ENCODE data around the gene ARL4C.
"Not testable (repeated sequence)": the region's sequence is repeated elsewhere in the genome, so short reads cannot be mapped to it uniquely, and the experiment has no call there.

ARL4C gene

GRCh38 chr2:234478121-234478858, 18.6 kb downstream of the ARL4C start:
- peak in 2 of 56 donors; percentile 14 to 23 for DNase-seq

- no peak for DNase-seq
Observed at GRCh38 chr2:234476766-234477165, 20.1 kb downstream of the ARL4C start.

- DNase-seq, result no peak
Observed at GRCh38 chr2:234474654-234475053, 22.2 kb downstream of the ARL4C start.

- DNase-seq, result no peak
Observed at GRCh38 chr2:234472155-234472554, 24.7 kb downstream of the ARL4C start.

GRCh38 chr2:234469972-234470371, 26.9 kb downstream of the ARL4C start:
- no peak for DNase-seq

GRCh38 chr2:234469251-234469845, 27.5 kb downstream of the ARL4C start:
- no peak for DNase-seq

GRCh38 chr2:234468503-234468902, 28.4 kb downstream of the ARL4C start:
- DNase-seq, result peak in 3 of 56 donors; percentile 10 to 12 (median 12)

GRCh38 chr2:234467289-234467688, 29.6 kb downstream of the ARL4C start:
- DNase-seq, result no peak

- DNase-seq, result no peak
Observed at GRCh38 chr2:234464291-234464645, 32.6 kb downstream of the ARL4C start.

GRCh38 chr2:234463626-234464290, 33.1 kb downstream of the ARL4C start:
- no peak for DNase-seq

- no peak for DNase-seq
Observed at GRCh38 chr2:234462218-234462992, 34.5 kb downstream of the ARL4C start.

- DNase-seq, result no peak
Observed at GRCh38 chr2:234459401-234460009, 37.4 kb downstream of the ARL4C start.

- no peak for DNase-seq
Observed at GRCh38 chr2:234458466-234458865, 38.4 kb downstream of the ARL4C start.

- no peak for DNase-seq
Observed at GRCh38 chr2:234457421-234457820, 39.5 kb downstream of the ARL4C start.

GRCh38 chr2:234455246-234455645, 41.6 kb downstream of the ARL4C start:
- not testable (repeated sequence) for DNase-seq

GRCh38 chr2:234454433-234454832, 42.4 kb downstream of the ARL4C start:
- DNase-seq, result no peak

- no peak for DNase-seq
Observed at GRCh38 chr2:234453216-234453615, 43.7 kb downstream of the ARL4C start.

- DNase-seq, result no peak
Observed at GRCh38 chr2:234451852-234452625, 44.8 kb downstream of the ARL4C start.

- no peak for DNase-seq
Observed at GRCh38 chr2:234451242-234451641, 45.6 kb downstream of the ARL4C start.

GRCh38 chr2:234450431-234451124, 46.3 kb downstream of the ARL4C start:
- DNase-seq, result no peak
